ENCODE measurements around the gene FBXL7.

GRCh38 chr5:15831408-15831807 is 331.4 kb downstream of the FBXL7 start:
- no peak for TF ChIP-seq POLR2A (IDR thresholded peaks at IDR 0.05; ENCODE audit: extremely low read depth, insufficient read length)
- TF ChIP-seq, protein P1, sequence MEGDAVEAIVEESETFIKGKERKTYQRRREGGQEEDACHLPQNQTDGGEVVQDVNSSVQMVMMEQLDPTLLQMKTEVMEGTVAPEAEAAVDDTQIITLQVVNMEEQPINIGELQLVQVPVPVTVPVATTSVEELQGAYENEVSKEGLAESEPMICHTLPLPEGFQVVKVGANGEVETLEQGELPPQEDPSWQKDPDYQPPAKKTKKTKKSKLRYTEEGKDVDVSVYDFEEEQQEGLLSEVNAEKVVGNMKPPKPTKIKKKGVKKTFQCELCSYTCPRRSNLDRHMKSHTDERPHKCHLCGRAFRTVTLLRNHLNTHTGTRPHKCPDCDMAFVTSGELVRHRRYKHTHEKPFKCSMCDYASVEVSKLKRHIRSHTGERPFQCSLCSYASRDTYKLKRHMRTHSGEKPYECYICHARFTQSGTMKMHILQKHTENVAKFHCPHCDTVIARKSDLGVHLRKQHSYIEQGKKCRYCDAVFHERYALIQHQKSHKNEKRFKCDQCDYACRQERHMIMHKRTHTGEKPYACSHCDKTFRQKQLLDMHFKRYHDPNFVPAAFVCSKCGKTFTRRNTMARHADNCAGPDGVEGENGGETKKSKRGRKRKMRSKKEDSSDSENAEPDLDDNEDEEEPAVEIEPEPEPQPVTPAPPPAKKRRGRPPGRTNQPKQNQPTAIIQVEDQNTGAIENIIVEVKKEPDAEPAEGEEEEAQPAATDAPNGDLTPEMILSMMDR (IDR thresholded peaks at IDR 0.05; ENCODE audit: low read depth, low read length) = no peak

Measured in NB4 (cell line).